GM23338 (cell line): ENCODE results near the gene CHP2. TPM values are rescaled to one million over a fixed set of nuclear protein-coding genes. Genes with fewer than 3 reads are reported as not detected.

Experiments
- ATAC-seq: fragments of 200-7000 bp; cut with Tn5 transposase; 3 replicates; pipeline ENCODE4 v1.9.1; 2020
- DNase-seq: peaks from one replicate; pipeline ENCODE4 v3.0.0-alpha.2; 2015; ENCODE audit warnings: low spot score
- H2AFZ ChIP-seq: fragments of 200-600 bp; sonication (generic); 2 replicates; pipeline ENCODE4 v1.8.0; 2016; ENCODE audit warnings: antibody characterized with exemption, mild to moderate bottlenecking, moderate library complexity
- H3F3A ChIP-seq: fragments of 200-600 bp; sonication (generic); replicated peaks from 2 replicates; pipeline ENCODE4 v1.8.0; 2017; ENCODE audit warnings: antibody characterized with exemption, mixed run types, low read depth
- H3K27ac ChIP-seq: fragments of 200-600 bp; sonication (generic); 2 replicates; pipeline ENCODE4 v1.6.1; 2016; ENCODE audit warnings: low read depth
- H3K27me3 ChIP-seq: fragments of 200-600 bp; sonication (generic); 2 replicates; pipeline ENCODE4 v1.8.0; 2016; ENCODE audit warnings: mild to moderate bottlenecking, mixed run types, moderate library complexity; ENCODE audit not compliant: insufficient read depth
- H3K36me3 ChIP-seq: fragments of 200-600 bp; sonication (generic); 2 replicates; pipeline ENCODE4 v1.8.0; 2016; ENCODE audit warnings: mild to moderate bottlenecking; ENCODE audit not compliant: insufficient read depth
- H3K4me1 ChIP-seq: fragments of 200-600 bp; sonication (generic); 2 replicates; pipeline ENCODE4 v1.8.0; 2016; ENCODE audit warnings: mild to moderate bottlenecking, moderate library complexity; ENCODE audit not compliant: insufficient read depth
- H3K4me2 ChIP-seq: fragments of 200-600 bp; sonication (generic); 2 replicates; pipeline ENCODE4 v1.7.1; 2017; ENCODE audit warnings: mixed run types
- H3K4me3 ChIP-seq: fragments of 200-600 bp; sonication (generic); 2 replicates; pipeline ENCODE4 v1.6.1; 2016; ENCODE audit warnings: mixed run types
- H3K79me2 ChIP-seq: fragments of 200-600 bp; sonication (generic); replicated peaks from 2 replicates; pipeline ENCODE4 v1.8.0; 2017; ENCODE audit warnings: mild to moderate bottlenecking; ENCODE audit not compliant: insufficient read depth
- H3K9me2 ChIP-seq: fragments of 200-600 bp; sonication (generic); 2 replicates; pipeline ENCODE4 v1.8.0; 2017; ENCODE audit not compliant: insufficient read depth
- H4K20me1 ChIP-seq: fragments of 200-600 bp; sonication (generic); replicated peaks from 2 replicates; pipeline ENCODE4 v1.8.0; 2017; ENCODE audit warnings: mild to moderate bottlenecking; ENCODE audit not compliant: insufficient read depth
- H3K27ac Mint-ChIP-seq: 2 replicates; pipeline ENCODE4 v1.8.0; 2020; ENCODE audit warnings: inconsistent platforms, mild to moderate bottlenecking, moderate library complexity, mixed read lengths
- H3K27me3 Mint-ChIP-seq: 3 replicates; pipeline ENCODE4 v1.8.0; 2022; ENCODE audit warnings: low read depth, mild to moderate bottlenecking, moderate library complexity, mixed read lengths, inconsistent platforms; ENCODE audit not compliant: insufficient read depth, poor library complexity
- H3K36me3 Mint-ChIP-seq: 3 replicates; pipeline ENCODE4 v1.8.0; 2021; ENCODE audit warnings: low read depth, mild to moderate bottlenecking, inconsistent platforms, moderate library complexity, mixed read lengths
- H3K4me1 Mint-ChIP-seq: 3 replicates; pipeline ENCODE4 v1.8.0; 2020; ENCODE audit warnings: mild to moderate bottlenecking, inconsistent platforms, mixed read lengths
- H3K4me3 Mint-ChIP-seq: 3 replicates; pipeline ENCODE4 v1.8.0; 2021; ENCODE audit warnings: moderate library complexity, mild to moderate bottlenecking, inconsistent platforms, mixed read lengths
- H3K9me3 Mint-ChIP-seq: 3 replicates; pipeline ENCODE4 v1.8.0; 2020; ENCODE audit warnings: moderate library complexity, mild to moderate bottlenecking, inconsistent platforms, mixed read lengths
- CREB1 ChIP-seq: fragments of 250-450 bp; sonication (Bioruptor Pico); IDR thresholded peaks from 2 replicates; pipeline ENCODE4 v1.5.0; 2020; ENCODE audit warnings: low read depth, mild to moderate bottlenecking, moderate library complexity
- EZH2 ChIP-seq: fragments of 200-600 bp; sonication (generic); IDR thresholded peaks from one replicate; pipeline ENCODE4 v1.8.0; 2017; ENCODE audit warnings: antibody characterized with exemption, mild to moderate bottlenecking, low read depth; ENCODE audit not compliant: unreplicated experiment
- EZH2phosphoT487 ChIP-seq: fragments of 200-600 bp; sonication (generic); IDR thresholded peaks from one replicate; pipeline ENCODE4 v1.8.1; 2018; ENCODE audit warnings: antibody characterized with exemption; ENCODE audit not compliant: unreplicated experiment
- JUNB ChIP-seq: IDR thresholded peaks from one replicate; pipeline ENCODE4 v1.6.1; 2016; ENCODE audit warnings: antibody characterized with exemption; ENCODE audit not compliant: unreplicated experiment
- NANOG ChIP-seq: IDR thresholded peaks from 2 replicates; pipeline ENCODE4 v1.6.1; 2016; ENCODE audit warnings: antibody characterized with exemption, borderline replicate concordance
- POLR2AphosphoS5 ChIP-seq: IDR thresholded peaks from 2 replicates; pipeline ENCODE4 v1.6.1; 2016; ENCODE audit warnings: antibody characterized with exemption, low read depth
- STAT1 ChIP-seq: IDR thresholded peaks from one replicate; pipeline ENCODE4 v1.6.1; 2016; ENCODE audit warnings: antibody characterized with exemption; ENCODE audit not compliant: unreplicated experiment
- ZNF114 ChIP-seq: fragments of 250-450 bp; sonication (Bioruptor Pico); IDR thresholded peaks from 2 replicates; pipeline ENCODE4 v1.5.0; 2020; ENCODE audit warnings: mild to moderate bottlenecking, moderate library complexity
- ZNF331 ChIP-seq: fragments of 250-450 bp; sonication (Bioruptor Pico); IDR thresholded peaks from 2 replicates; pipeline ENCODE4 v1.5.0; 2020; ENCODE audit warnings: low read depth, mild to moderate bottlenecking, moderate library complexity
- polyA plus RNA-seq: library from polyadenylated mRNA; unstranded; fragments of >200 nt; fragmentation: Nextera tagmentation; extraction: Ambion mirVana; gene quantifications from 2 replicates; pipeline ENCODE4 v1.2.1, GENCODE V29; 2016
- total RNA-seq: library from RNA; depleted of rRNA; stranded (reverse); fragments of >200 nt; shearing (Covaris generic); gene quantifications from 2 replicates; pipeline ENCODE4 v1.2.3, GENCODE V29; 2014
- TF ChIP-seq, protein P1 (sequence below): fragments of 250-450 bp; sonication (Bioruptor Pico); IDR thresholded peaks from 2 replicates; pipeline ENCODE4 v1.5.0; 2020; ENCODE audit warnings: mild to moderate bottlenecking, moderate library complexity
- TF ChIP-seq, protein P2 (sequence below): IDR thresholded peaks from 2 replicates; pipeline ENCODE4 v1.6.1; 2016; ENCODE audit warnings: antibody characterized with exemption
- TF ChIP-seq, protein P3 (sequence below), 2 experiments: fragments of 200-600 bp in 1 of 2; sonication (generic) in 1 of 2; conservative IDR thresholded peaks; 2 replicates each; pipeline versions ENCODE4 v1.5.1 to v1.6.1; 2016 to 2017; ENCODE audit warnings: antibody characterized with exemption in 2 of 2, low read depth in 2 of 2, mild to moderate bottlenecking in 2 of 2, moderate library complexity in 1 of 2
- TF ChIP-seq, protein P4 (sequence below): IDR thresholded peaks from one replicate; pipeline ENCODE4 v1.6.1; 2018; ENCODE audit warnings: antibody characterized with exemption; ENCODE audit not compliant: unreplicated experiment

Gene CHP2
- total and polyA plus RNA-seq, 2 experiments from 2014 or later, result 2.3 to 3.7 TPM

DNA sequence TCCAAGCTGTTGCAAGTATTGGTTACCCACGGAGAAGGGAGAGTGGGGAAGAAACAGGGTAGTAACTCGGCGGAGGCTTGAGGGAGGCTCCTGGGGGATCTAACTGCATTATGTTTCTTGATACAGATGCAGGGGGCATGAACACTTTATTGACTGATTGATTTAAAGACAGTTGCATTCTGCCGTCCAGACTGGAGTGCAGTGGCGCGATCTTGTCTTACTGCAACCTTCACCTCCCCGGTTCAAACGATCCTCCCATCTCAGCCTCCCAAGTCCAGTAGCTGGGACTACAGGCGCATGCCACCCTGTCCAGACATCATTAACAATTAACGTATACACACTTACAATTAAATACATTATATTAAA is 26.7 kb upstream of the CHP2 start:
- Histone ChIP-seq H4K20me1 (no peaks in the 10 kb centered on the region), H3K4me1 (peaks cover 6% of the 10 kb centered on the region; the same call in 1 of the 2 replicates), H3K4me2 (no peak overlapping the region), H2AFZ (no peak overlapping the region), H3K4me3 (no peak overlapping the region), H3K36me3 (no peaks in the 10 kb centered on the region), H3F3A (no peaks in the 10 kb centered on the region), H3K79me2 (no peaks in the 10 kb centered on the region), H3K9me2 (0 out of 2 replicates have a peak, but pooled peaks cover 3% of the 10 kb centered on the region), H3K27ac (no peak overlapping the region), H3K27me3 (no peaks in the 10 kb centered on the region)
- no peak for DNase-seq
- Mint-ChIP-seq H3K4me3 (no peak overlapping the region), H3K4me1 (peaks cover 11% of the 10 kb centered on the region), H3K27me3 (peaks cover 7% of the 10 kb centered on the region), H3K27ac (no peak overlapping the region), H3K9me3 (peaks cover 3% of the 10 kb centered on the region), H3K36me3 (0 out of 3 replicates have a peak, but pooled peaks cover 1% of the 10 kb centered on the region)
- no peak for TF ChIP-seq EZH2phosphoT487
- TF ChIP-seq, protein P1, sequence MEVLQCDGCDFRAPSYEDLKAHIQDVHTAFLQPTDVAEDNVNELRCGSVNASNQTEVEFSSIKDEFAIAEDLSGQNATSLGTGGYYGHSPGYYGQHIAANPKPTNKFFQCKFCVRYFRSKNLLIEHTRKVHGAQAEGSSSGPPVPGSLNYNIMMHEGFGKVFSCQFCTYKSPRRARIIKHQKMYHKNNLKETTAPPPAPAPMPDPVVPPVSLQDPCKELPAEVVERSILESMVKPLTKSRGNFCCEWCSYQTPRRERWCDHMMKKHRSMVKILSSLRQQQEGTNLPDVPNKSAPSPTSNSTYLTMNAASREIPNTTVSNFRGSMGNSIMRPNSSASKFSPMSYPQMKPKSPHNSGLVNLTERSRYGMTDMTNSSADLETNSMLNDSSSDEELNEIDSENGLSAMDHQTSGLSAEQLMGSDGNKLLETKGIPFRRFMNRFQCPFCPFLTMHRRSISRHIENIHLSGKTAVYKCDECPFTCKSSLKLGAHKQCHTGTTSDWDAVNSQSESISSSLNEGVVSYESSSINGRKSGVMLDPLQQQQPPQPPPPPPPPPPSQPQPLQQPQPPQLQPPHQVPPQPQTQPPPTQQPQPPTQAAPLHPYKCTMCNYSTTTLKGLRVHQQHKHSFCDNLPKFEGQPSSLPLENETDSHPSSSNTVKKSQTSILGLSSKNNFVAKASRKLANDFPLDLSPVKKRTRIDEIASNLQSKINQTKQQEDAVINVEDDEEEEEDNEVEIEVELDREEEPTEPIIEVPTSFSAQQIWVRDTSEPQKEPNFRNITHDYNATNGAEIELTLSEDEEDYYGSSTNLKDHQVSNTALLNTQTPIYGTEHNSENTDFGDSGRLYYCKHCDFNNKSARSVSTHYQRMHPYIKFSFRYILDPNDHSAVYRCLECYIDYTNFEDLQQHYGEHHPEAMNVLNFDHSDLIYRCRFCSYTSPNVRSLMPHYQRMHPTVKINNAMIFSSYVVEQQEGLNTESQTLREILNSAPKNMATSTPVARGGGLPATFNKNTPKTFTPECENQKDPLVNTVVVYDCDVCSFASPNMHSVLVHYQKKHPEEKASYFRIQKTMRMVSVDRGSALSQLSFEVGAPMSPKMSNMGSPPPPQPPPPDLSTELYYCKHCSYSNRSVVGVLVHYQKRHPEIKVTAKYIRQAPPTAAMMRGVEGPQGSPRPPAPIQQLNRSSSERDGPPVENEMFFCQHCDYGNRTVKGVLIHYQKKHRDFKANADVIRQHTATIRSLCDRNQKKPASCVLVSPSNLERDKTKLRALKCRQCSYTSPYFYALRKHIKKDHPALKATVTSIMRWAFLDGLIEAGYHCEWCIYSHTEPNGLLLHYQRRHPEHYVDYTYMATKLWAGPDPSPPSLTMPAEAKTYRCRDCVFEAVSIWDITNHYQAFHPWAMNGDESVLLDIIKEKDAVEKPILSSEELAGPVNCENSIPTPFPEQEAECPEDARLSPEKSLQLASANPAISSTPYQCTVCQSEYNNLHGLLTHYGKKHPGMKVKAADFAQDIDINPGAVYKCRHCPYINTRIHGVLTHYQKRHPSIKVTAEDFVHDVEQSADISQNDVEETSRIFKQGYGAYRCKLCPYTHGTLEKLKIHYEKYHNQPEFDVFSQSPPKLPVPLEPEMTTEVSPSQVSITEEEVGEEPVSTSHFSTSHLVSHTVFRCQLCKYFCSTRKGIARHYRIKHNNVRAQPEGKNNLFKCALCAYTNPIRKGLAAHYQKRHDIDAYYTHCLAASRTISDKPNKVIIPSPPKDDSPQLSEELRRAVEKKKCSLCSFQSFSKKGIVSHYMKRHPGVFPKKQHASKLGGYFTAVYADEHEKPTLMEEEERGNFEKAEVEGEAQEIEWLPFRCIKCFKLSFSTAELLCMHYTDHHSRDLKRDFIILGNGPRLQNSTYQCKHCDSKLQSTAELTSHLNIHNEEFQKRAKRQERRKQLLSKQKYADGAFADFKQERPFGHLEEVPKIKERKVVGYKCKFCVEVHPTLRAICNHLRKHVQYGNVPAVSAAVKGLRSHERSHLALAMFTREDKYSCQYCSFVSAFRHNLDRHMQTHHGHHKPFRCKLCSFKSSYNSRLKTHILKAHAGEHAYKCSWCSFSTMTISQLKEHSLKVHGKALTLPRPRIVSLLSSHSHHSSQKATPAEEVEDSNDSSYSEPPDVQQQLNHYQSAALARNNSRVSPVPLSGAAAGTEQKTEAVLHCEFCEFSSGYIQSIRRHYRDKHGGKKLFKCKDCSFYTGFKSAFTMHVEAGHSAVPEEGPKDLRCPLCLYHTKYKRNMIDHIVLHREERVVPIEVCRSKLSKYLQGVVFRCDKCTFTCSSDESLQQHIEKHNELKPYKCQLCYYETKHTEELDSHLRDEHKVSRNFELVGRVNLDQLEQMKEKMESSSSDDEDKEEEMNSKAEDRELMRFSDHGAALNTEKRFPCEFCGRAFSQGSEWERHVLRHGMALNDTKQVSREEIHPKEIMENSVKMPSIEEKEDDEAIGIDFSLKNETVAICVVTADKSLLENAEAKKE (CRISPR knock-in tag), result no peak
- TF ChIP-seq EZH2, result no peak
- no peak for TF ChIP-seq STAT1
- TF ChIP-seq ZNF114 (CRISPR knock-in tag), result no peak
- TF ChIP-seq ZNF331 (CRISPR knock-in tag), result no peak
- TF ChIP-seq NANOG, result no peak
- TF ChIP-seq, protein P2, sequence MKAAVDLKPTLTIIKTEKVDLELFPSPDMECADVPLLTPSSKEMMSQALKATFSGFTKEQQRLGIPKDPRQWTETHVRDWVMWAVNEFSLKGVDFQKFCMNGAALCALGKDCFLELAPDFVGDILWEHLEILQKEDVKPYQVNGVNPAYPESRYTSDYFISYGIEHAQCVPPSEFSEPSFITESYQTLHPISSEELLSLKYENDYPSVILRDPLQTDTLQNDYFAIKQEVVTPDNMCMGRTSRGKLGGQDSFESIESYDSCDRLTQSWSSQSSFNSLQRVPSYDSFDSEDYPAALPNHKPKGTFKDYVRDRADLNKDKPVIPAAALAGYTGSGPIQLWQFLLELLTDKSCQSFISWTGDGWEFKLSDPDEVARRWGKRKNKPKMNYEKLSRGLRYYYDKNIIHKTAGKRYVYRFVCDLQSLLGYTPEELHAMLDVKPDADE, result no peak
- TF ChIP-seq POLR2AphosphoS5, result no peak
- TF ChIP-seq, protein P3, sequence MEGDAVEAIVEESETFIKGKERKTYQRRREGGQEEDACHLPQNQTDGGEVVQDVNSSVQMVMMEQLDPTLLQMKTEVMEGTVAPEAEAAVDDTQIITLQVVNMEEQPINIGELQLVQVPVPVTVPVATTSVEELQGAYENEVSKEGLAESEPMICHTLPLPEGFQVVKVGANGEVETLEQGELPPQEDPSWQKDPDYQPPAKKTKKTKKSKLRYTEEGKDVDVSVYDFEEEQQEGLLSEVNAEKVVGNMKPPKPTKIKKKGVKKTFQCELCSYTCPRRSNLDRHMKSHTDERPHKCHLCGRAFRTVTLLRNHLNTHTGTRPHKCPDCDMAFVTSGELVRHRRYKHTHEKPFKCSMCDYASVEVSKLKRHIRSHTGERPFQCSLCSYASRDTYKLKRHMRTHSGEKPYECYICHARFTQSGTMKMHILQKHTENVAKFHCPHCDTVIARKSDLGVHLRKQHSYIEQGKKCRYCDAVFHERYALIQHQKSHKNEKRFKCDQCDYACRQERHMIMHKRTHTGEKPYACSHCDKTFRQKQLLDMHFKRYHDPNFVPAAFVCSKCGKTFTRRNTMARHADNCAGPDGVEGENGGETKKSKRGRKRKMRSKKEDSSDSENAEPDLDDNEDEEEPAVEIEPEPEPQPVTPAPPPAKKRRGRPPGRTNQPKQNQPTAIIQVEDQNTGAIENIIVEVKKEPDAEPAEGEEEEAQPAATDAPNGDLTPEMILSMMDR (conservative IDR thresholded peaks at IDR 0.05; ENCODE audit: low read depth in 2 of 2), result no peak
- TF ChIP-seq JUNB, result no peak
- TF ChIP-seq, protein P4, sequence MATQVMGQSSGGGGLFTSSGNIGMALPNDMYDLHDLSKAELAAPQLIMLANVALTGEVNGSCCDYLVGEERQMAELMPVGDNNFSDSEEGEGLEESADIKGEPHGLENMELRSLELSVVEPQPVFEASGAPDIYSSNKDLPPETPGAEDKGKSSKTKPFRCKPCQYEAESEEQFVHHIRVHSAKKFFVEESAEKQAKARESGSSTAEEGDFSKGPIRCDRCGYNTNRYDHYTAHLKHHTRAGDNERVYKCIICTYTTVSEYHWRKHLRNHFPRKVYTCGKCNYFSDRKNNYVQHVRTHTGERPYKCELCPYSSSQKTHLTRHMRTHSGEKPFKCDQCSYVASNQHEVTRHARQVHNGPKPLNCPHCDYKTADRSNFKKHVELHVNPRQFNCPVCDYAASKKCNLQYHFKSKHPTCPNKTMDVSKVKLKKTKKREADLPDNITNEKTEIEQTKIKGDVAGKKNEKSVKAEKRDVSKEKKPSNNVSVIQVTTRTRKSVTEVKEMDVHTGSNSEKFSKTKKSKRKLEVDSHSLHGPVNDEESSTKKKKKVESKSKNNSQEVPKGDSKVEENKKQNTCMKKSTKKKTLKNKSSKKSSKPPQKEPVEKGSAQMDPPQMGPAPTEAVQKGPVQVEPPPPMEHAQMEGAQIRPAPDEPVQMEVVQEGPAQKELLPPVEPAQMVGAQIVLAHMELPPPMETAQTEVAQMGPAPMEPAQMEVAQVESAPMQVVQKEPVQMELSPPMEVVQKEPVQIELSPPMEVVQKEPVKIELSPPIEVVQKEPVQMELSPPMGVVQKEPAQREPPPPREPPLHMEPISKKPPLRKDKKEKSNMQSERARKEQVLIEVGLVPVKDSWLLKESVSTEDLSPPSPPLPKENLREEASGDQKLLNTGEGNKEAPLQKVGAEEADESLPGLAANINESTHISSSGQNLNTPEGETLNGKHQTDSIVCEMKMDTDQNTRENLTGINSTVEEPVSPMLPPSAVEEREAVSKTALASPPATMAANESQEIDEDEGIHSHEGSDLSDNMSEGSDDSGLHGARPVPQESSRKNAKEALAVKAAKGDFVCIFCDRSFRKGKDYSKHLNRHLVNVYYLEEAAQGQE, result no peak
- TF ChIP-seq CREB1 (CRISPR knock-in tag), result no peak
- no peak; the same call in 1 of the 3 replicates for ATAC-seq
